Measurements from ENCODE around the gene NFATC1.

The NFATC1 gene

GRCh38 chr18:79512461-79513380, 117.0 kb downstream of the NFATC1 start:
- DNase-seq = no peak

- DNase-seq = no peak
These were observed 117.8 kb downstream of the NFATC1 start for GRCh38 chr18:79513381-79514081.

- DNase-seq = no peak
These were observed 119.6 kb downstream of the NFATC1 start for GRCh38 chr18:79515331-79515730.

GRCh38 chr18:79515944-79516351, 120.2 kb downstream of the NFATC1 start:
- DNase-seq = no peak

GRCh38 chr18:79516441-79516931, 120.8 kb downstream of the NFATC1 start:
- DNase-seq = no peak

- DNase-seq = no peak
These were observed 121.6 kb downstream of the NFATC1 start for GRCh38 chr18:79517341-79517740.

- DNase-seq = no peak
These were observed 122.4 kb downstream of the NFATC1 start for GRCh38 chr18:79518028-79518682.

GRCh38 chr18:79518683-79519128, 123.0 kb downstream of the NFATC1 start:
- DNase-seq = no peak

- DNase-seq = no peak
These were observed 124.2 kb downstream of the NFATC1 start for GRCh38 chr18:79519751-79520477.

- no peak for DNase-seq
These were observed 125.0 kb downstream of the NFATC1 start for GRCh38 chr18:79520478-79521390.

- DNase-seq = no peak
These were observed 125.9 kb downstream of the NFATC1 start for GRCh38 chr18:79521416-79522205.

- DNase-seq = no peak
These were observed 126.9 kb downstream of the NFATC1 start for GRCh38 chr18:79522451-79523205.

GRCh38 chr18:79523206-79523735, 127.5 kb downstream of the NFATC1 start:
- no peak for DNase-seq

- no peak for DNase-seq
These were observed 128.0 kb downstream of the NFATC1 start for GRCh38 chr18:79523736-79524180.

GRCh38 chr18:79524181-79525078, 128.7 kb downstream of the NFATC1 start:
- DNase-seq = no peak

- DNase-seq = no peak
These were observed 130.1 kb downstream of the NFATC1 start for GRCh38 chr18:79525556-79526467.
